Astrocyte of the spinal cord (primary cell): ENCODE measurements around the gene MKNK1.
A peak's percentile ranks its signal among the peaks of the same experiment; 100 is the strongest.
"Not testable (repeated sequence)": the region's sequence is repeated elsewhere in the genome, so short reads cannot be mapped to it uniquely, and the experiment has no call there.

ENCODE experiments used
- DNase-seq: peaks from one replicate; pipeline ENCODE4 v3.0.0; 2011; ENCODE audit warnings: low read depth, low spot score
- H3K4me3 ChIP-seq: 2 replicates; pipeline ENCODE4 v1.5.1; 2011; ENCODE audit warnings: low read depth, mild to moderate bottlenecking, low read length, moderate library complexity
- CTCF ChIP-seq: IDR thresholded peaks from 2 replicates; pipeline ENCODE4 v1.5.1; 2012; ENCODE audit warnings: low read depth, mild to moderate bottlenecking, low read length, inconsistent platforms
- in situ Hi-C: cut with HindIII; loops from 2 replicates; pipeline ENCODE4 v1.10.0; 2017; ENCODE audit warnings: low sequenced_read_pairs

MKNK1 gene

GRCh38 chr1:46603858-46604549 lies at the start of gene MKNK1:
Gene MKNK1, minus strand, starts transcription at chr1:46604268. Its CDS starts 20,941 bp downstream, at chr1:46583327.
- DNase-seq: peak; percentile 93
- H3K4me3 ChIP-seq: peak within 1 kb of the TSS; percentile 96
- TF ChIP-seq CTCF: peak; percentile 25
- in situ Hi-C loops: no loop called here

- peak; percentile 18 for DNase-seq
- no peak overlapping the region for H3K4me3 ChIP-seq
- in situ Hi-C loops: no loop called here
- TF ChIP-seq CTCF: no peak
Observed at GRCh38 chr1:46653405-46653958, 49.4 kb upstream of the MKNK1 start.

- H3K4me3 ChIP-seq: no peak overlapping the region
- DNase-seq: no peak
- TF ChIP-seq CTCF: no peak
- in situ Hi-C loops: no loop called here
Observed at GRCh38 chr1:46652321-46653100, 48.4 kb upstream of the MKNK1 start.

- in situ Hi-C loops, H3K4me3 ChIP-seq, DNase-seq: not testable (repeated sequence)
Observed at GRCh38 chr1:46651152-46651551, 47.1 kb upstream of the MKNK1 start.

GRCh38 chr1:46650491-46650890 lies 46.4 kb upstream of the MKNK1 start:
- H3K4me3 ChIP-seq: no peak overlapping the region
- in situ Hi-C loops: no loop called here
- TF ChIP-seq CTCF: no peak
- no peak for DNase-seq

GRCh38 chr1:46649764-46650163 lies 45.7 kb upstream of the MKNK1 start:
- in situ Hi-C loops: no loop called here
- no peak overlapping the region for H3K4me3 ChIP-seq
- DNase-seq: no peak
- TF ChIP-seq CTCF: no peak

- in situ Hi-C loops: no loop called here
- no peak for TF ChIP-seq CTCF
- no peak overlapping the region for H3K4me3 ChIP-seq
- no peak for DNase-seq
Observed at GRCh38 chr1:46647611-46648010, 43.5 kb upstream of the MKNK1 start.
